ENCODE data around the gene PLEKHA6.
"Not testable (repeated sequence)": the region's sequence is repeated elsewhere in the genome, so short reads cannot be mapped to it uniquely, and the experiment has no call there.

The PLEKHA6 gene

DNA sequence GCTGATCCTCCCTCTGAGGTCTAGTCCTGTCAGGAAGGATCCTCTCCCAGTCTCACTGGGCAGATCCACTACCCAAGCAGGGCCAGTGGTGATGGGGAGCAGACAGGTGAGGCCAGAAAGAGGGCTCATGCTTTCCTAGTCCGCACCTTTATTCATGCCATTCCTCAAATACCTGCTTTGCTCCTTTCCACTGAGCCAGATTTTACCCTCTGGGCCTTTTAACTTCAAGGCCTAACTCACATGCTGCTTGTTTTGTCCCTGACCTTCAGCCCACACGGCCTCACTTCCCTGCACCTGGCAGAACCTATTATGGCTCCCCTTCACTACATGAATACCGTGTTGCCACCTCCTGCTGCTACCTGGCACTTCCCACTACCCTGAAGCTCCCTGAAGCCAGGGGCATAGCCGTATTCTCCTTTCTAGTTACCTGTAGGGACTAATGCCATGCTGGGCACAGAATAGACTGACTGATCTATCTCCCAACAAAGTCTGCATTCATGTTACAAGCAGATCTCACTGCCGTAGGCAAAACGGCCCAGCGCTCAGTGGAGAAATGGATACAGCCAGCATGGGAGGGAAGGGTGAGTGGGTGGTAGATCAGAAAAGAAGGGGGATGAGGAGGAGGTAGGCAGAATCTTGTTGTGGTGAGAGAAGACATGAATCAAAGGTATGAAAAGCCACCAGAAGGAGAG lies 109.8 kb downstream of the PLEKHA6 start:
- H3K4me3 ChIP-seq (ENCODE audit: low read length), result no peak overlapping the region
- TF ChIP-seq ZNF274 (IDR thresholded peaks at IDR 0.05; ENCODE audit: low read depth, low read length), result no peak

DNA sequence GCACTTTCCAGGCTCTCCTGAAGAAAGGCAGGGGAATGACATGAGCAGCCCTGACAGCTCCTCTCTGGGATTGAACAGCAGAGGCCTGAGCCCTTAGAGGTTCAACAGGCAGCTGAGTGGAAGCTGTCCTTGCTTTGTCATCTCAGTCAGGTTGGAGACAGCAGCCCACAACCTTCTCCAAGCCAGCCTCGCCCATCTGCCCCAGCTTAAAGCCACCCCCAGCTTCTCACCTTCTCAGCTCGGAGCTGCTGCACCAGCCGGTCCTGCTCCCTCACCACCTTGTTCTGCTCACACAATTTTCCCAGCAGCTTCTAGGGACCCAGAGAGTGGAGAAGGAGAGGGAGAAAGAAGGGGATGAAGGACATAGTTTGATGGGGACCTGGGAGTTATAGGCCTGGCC lies 110.8 kb downstream of the PLEKHA6 start:
- no peak overlapping the region for H3K4me3 ChIP-seq (ENCODE audit: low read length)
- TF ChIP-seq ZNF274 (IDR thresholded peaks at IDR 0.05; ENCODE audit: low read depth, low read length), result no peak

DNA sequence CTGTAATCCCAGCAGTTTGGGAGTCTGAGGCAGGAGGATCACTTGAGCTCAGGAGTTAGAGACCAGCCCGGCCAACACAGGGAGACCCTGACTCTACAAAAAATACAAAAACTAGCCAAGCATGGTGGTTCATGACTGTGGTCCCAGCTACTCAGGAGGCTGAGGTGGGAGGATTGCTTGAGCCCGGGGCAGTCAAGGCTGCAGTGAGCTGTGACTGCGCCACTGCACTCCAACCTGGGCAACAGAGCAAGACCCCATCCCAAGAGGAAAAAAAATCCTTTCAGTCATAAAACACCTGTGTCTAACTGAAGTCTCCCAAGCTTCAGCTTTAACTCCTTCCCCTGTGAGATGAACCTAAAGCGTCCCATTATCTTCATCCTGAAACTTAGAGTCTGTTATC lies 112.9 kb downstream of the PLEKHA6 start:
- H3K4me3 ChIP-seq (ENCODE audit: low read length), result no peak overlapping the region
- TF ChIP-seq ZNF274 (IDR thresholded peaks at IDR 0.05; ENCODE audit: low read depth, low read length), result no peak

DNA sequence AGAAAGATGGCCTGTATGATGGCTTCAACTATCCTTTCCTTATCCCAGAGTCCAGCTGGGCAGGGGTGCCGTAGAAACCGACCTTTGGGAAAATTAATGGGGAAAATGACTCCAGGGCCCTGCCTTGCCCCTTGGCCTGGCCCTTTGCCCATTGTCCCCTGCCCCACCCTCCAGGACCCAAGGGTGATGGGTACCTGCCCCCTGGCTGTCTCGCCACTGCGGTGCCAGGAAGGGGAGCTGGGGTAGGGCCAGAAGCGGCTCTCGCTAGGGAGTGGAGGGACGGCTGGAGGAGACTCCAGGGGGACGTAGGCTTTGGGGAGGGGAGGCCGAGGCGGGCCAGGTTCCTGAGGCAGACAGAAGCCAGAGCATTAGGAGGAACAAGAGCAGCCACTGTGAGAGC lies 116.8 kb downstream of the PLEKHA6 start:
- no peak for TF ChIP-seq ZNF274 (IDR thresholded peaks at IDR 0.05; ENCODE audit: low read depth, low read length)
- H3K4me3 ChIP-seq (ENCODE audit: low read length), result no peak overlapping the region

DNA sequence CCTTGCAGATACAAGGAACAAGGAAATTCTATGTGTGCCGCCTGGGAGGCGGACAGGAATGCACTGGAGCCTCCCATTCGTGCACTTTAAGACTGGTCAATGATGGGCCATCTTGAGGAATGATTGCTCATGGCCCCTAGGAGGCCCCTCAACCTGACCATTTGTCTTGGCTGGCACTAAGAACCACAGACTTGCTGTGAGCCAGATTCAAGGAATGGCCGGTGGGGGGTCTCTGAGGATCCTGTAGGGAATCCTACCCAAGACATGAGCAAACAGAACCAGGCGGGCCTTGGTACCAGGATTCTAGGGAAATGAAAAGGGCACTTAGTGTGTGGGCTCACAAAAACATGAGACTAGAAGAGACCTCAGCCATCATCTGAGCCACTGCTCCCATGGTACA lies 117.8 kb downstream of the PLEKHA6 start:
- TF ChIP-seq ZNF274 (IDR thresholded peaks at IDR 0.05; ENCODE audit: low read depth, low read length), result no peak
- H3K4me3 ChIP-seq (ENCODE audit: low read length), result no peak overlapping the region

DNA sequence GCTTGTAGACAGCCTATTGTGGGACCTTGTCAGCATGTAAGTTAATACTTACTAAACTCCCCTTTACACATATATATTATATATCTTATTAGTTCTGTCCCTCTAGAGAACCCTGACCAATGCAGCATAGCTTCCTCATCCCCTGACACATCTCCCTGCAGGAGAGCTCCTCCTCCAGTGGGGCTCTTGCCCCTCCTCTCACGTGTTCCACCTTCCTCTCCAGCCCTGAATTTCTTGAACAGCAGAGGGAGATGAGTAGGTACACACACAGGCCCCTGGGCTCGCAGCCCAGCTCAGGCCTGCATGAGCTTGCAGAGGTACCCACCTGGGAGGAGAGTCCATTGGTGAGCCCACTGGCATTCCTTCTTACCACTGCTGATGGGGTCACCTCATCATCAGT lies 118.7 kb downstream of the PLEKHA6 start:
- no peak for TF ChIP-seq ZNF274 (IDR thresholded peaks at IDR 0.05; ENCODE audit: low read depth, low read length)
- no peak overlapping the region for H3K4me3 ChIP-seq (ENCODE audit: low read length)

DNA sequence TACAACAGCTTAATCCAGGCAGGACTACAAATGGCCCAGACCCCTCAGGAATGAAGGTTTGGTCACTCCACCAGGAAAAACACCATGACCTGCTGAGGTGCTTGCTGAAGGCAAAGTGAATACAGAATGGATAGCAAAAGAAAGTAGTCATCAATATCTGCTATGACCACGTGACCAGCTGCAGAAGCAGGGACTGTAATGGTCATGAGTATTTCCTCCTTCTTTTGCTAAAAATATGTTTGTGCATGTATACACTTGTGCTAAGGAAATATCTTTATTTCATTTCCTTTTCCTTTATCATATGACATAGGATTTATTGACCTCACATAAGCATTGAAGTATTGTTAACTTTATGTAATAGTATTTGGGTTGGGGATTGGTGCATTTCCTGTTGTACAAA lies 119.5 kb downstream of the PLEKHA6 start:
- H3K4me3 ChIP-seq (ENCODE audit: low read length), result no peak overlapping the region
- no peak for TF ChIP-seq ZNF274 (IDR thresholded peaks at IDR 0.05; ENCODE audit: low read depth, low read length)

DNA sequence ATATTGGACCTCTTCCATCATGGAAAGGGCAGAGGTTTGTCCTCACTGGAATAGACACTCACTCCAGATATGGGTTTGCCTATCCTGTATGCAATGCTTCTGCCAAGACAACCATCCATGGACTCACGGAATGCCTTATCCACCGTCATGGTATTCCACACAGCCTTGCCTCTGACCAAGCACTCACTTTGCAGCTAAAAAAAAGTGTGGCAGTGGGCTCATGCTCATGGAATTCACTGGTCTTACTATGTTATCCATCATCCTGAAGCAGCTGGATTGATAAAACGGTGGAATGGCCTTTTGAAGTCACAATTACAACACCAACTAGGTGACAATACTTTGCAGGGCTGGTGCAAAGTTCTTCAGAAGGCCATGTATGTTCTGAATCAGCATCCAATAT lies 120.3 kb downstream of the PLEKHA6 start:
- not testable (repeated sequence) for H3K4me3 ChIP-seq (ENCODE audit: low read length)

DNA sequence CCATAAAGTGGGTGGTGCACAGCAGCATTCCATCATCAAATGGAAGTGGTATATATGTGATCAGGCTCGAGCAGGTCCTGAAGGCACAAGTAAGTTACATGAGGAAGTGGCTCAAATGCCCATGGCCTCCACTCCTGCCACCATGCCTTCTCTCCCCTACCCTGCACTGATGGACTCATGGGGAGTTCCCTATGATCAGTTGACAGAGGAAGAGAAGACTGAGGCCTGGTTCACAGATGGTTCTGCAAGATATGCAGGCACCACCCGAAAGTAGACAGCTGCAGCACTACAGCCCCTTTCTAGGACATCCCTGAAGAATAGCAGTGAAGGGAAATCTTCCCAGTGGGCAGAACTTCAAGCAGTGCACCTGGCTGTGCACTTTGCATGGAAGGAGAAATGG lies 121.2 kb downstream of the PLEKHA6 start:
- H3K4me3 ChIP-seq (ENCODE audit: low read length), result not testable (repeated sequence)

DNA sequence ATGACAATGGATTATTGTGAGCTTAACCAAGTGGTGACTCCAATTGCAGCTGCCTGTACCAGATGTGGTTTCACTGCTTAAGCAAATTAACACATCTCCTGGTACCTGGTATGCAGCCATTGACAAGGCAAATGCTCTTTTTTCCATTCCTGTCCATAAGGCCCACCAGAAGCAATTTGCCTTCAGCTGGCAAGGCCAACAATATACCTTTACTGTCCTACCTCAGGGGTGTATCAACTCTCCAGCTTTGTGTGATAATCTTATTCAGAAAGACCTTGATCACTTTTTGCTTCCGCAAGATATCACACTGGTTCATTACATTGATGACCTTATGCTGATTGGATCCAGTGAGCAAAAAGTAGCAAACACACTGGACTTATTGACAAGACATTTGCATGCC lies 122.2 kb downstream of the PLEKHA6 start:
- not testable (repeated sequence) for H3K4me3 ChIP-seq (ENCODE audit: low read length)

DNA sequence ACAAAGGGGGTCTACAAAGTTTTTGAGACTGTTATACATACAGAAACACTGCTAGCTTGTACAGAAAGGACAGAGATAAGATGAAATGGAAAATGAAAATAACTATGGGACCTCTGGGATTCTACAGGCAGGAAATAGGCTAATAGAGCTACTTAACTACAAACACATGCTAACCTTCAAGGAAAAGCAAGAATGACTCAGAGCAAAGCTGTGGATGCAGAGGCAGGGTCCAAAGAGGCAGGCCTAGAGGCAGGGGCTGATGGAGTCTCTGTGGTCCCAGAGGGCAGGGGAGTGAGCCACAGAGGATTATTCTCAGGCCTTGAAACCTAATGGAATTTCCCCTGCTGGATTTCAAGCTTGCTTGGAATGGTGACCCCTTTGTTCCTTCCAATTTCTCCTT lies 127.2 kb downstream of the PLEKHA6 start:
- H3K4me3 ChIP-seq (ENCODE audit: low read length), result no peak overlapping the region
- TF ChIP-seq ZNF274 (IDR thresholded peaks at IDR 0.05; ENCODE audit: low read depth, low read length), result no peak

DNA sequence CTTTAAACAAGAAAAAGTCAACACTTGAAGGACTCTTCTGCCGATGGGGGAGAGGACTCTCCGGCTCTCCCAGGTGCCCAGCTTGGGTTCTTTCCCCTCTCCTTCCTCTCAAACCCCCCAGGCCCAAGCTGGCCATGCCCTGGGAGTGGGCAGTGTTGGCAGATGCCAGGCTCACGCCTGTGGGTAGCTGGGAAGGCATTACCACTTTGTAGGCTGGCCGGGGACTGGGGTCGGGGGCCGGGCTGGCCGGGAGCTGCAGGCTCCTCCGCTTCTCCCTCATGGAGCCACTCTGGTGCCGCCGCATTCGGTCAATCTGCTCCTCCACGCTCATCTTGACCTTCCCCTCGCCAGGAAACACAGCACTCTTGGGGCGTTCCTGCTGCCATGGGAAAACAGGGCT lies 129.5 kb downstream of the PLEKHA6 start:
- H3K4me3 ChIP-seq (ENCODE audit: low read length), result no peak overlapping the region
- no peak for TF ChIP-seq ZNF274 (IDR thresholded peaks at IDR 0.05; ENCODE audit: low read depth, low read length)

DNA sequence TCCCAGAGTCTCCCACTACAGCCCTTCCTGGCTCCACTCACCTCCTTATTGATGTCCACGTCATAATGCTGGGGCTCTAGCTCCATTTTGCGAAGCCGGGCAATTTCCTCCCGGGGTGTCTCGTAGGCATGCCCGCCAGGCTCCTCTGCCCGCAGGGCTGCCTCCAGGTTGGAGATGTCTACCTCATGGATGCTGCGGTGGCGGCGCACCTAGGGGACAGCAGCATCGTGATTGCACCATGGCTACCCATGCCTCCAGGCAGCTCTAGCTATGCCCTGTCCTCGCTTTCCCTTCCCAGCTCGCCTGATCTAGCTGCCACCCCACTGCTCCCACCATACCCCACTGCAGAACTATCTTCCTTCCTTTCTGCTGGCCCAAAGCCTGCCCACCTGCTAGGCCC lies 130.8 kb downstream of the PLEKHA6 start:
- TF ChIP-seq ZNF274 (IDR thresholded peaks at IDR 0.05; ENCODE audit: low read depth, low read length), result no peak
- H3K4me3 ChIP-seq (ENCODE audit: low read length), result no peak overlapping the region

DNA sequence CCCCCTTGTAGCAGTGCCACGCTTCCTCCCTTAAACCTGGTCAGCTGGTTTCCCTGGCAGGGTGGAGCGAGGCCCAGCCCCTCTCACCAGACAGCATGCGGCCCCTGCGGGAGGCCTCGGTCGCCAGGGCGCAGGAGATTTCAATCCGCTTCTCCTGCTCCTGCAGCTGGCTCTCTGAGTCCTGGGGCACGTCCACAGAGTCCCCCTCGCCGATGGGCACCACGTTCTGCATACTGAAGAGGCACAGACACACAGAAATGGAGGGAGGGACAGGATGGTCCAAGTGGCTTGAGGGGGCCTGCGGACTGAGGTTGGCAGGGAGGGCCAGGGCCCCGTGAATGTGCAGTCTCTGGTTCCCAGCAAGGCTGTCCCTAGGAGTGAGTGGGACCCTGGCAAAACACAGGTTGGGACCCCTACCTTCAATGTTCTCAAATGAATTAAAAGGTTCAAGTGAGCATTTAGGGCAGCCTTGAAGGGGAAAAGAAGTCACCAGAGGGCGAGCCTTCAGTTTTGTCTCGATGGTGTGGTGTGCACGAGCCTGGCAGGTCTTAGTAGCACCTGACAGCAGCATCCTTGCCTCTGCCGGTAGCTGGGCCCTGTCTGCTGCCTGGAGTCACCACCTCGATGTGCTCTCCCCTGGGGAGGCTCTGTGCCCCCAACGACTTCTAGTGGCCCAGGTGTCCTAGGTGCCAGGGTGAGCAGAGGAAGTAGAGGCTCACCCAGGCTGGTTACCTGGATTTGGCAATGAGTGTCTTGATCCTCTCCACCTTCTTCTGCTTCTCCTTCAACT lies 131.5 kb downstream of the PLEKHA6 start:
- TF ChIP-seq ZNF274 (IDR thresholded peaks at IDR 0.05; ENCODE audit: low read depth, low read length), result no peak
- no peak overlapping the region for H3K4me3 ChIP-seq (ENCODE audit: low read length)

DNA sequence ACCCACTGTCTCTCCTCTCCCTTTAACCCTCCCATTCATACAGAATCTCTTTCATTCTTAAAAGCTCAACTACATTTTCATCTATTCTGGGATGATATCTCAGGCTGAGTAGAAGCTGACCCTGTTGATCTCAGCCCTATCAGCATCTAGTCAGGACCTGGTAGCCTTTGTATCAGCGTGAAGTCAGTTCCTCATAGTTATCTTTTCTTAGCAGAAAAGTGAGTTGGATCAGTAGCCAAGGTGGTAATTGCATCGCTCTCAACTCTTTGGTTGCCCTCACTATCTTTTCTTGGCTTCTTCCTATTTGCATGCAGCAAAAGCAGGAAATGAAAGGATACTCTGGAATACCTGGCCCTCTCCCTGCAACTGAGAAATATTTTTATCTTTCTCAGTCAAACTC lies 132.4 kb downstream of the PLEKHA6 start:
- no peak overlapping the region for H3K4me3 ChIP-seq (ENCODE audit: low read length)
- no peak for TF ChIP-seq ZNF274 (IDR thresholded peaks at IDR 0.05; ENCODE audit: low read depth, low read length)
